ENCODE data around the gene INO80. TPM values are rescaled to one million over a fixed set of nuclear protein-coding genes. Genes with fewer than 3 reads are reported as not detected.
"Not testable (repeated sequence)": the region's sequence is repeated elsewhere in the genome, so short reads cannot be mapped to it uniquely, and the experiment has no call there.

Gene INO80
- total and polyA plus RNA-seq, 2 donors (not counting 1 experiment from before 2014, with no cell fraction given), result 5.7 to 34.0 TPM

DNA sequence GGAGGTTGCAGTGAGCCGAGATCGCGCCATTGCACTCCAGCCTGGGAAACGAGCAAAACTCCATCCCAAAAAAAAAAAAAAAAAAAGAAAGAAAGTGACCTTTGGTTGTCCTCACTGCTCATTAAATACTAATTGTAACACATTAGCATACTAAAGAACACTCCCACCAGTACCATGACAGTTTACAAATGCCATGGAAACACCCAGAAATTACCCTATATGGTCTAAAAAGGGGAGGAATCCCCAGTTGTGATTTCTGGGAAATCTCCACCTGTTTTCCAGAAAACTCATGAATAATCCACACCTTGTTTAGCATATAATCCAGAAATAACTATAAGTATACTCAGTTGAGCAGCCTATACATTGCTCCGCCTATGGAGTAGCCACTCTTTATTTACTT, 23.5 kb upstream of the INO80 start:
- Histone ChIP-seq H3K9ac (ENCODE audit: insufficient read depth, low read length) (no peak overlapping the region), H4K20me1 (ENCODE audit: control insufficient read depth, extremely low read depth, insufficient read depth, low read length) (no peaks in the 10 kb centered on the region), H3K27me3 (ENCODE audit: control insufficient read depth, insufficient read depth, low read length) (no peaks in the 10 kb centered on the region), H3K4me1 (ENCODE audit: control insufficient read depth, extremely low read depth, insufficient read depth, low read length) (no peaks in the 10 kb centered on the region), H3K79me2 (ENCODE audit: control insufficient read depth, insufficient read depth, low read length) (no peaks in the 10 kb centered on the region), H3K27ac (ENCODE audit: insufficient read depth, low read length) (no peak overlapping the region), H3K36me3 (ENCODE audit: control insufficient read depth, insufficient read depth, low read length) (no peaks in the 10 kb centered on the region), H3K4me3 (replicated peaks in 1 of 4; ENCODE audit: control extremely low read depth in 1 of 4, insufficient read depth in 1 of 4, low read depth in 3 of 4, low read length in 4 of 4) (no peak overlapping the region), H3K4me2 (ENCODE audit: extremely low read depth, insufficient read depth, low read length) (no peak overlapping the region), H2AFZ (ENCODE audit: low read length) (no peak overlapping the region), H3K9me3 (ENCODE audit: control insufficient read depth, insufficient read depth, low read depth, low read length) (no peaks in the 10 kb centered on the region)
- TF ChIP-seq, protein P1, sequence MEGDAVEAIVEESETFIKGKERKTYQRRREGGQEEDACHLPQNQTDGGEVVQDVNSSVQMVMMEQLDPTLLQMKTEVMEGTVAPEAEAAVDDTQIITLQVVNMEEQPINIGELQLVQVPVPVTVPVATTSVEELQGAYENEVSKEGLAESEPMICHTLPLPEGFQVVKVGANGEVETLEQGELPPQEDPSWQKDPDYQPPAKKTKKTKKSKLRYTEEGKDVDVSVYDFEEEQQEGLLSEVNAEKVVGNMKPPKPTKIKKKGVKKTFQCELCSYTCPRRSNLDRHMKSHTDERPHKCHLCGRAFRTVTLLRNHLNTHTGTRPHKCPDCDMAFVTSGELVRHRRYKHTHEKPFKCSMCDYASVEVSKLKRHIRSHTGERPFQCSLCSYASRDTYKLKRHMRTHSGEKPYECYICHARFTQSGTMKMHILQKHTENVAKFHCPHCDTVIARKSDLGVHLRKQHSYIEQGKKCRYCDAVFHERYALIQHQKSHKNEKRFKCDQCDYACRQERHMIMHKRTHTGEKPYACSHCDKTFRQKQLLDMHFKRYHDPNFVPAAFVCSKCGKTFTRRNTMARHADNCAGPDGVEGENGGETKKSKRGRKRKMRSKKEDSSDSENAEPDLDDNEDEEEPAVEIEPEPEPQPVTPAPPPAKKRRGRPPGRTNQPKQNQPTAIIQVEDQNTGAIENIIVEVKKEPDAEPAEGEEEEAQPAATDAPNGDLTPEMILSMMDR (conservative IDR thresholded peaks at IDR 0.05 in 1 of 2, IDR thresholded peaks at IDR 0.05 in 1 of 2; ENCODE audit: low read depth in 1 of 2, low read length in 2 of 2), result no peak
- no peak for TF ChIP-seq EZH2 (IDR thresholded peaks at IDR 0.05; ENCODE audit: low read length, missing control alignments)
- DNase-seq (ENCODE audit: low read depth in 2 of 2), result no peak

DNA sequence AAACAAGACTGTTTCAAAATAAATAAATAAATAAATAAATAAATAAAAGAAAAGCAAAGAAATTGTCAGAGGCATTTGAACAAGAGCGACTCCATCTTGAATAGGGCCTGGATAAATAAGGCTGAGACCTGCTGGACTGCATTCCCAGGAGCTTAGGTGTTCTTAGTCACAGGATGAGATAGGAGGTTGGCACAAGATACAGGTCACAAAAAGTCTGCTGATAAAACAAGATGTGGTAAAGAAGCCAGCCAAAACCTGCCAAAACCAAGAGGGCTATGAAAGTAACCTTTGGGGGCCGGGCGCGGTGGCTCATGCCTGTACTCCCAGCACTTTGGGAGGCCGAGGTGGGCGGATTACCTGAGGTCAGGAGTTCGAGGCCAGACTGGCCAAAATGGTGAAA, 23.0 kb upstream of the INO80 start:
- H3K27ac ChIP-seq (ENCODE audit: insufficient read depth, low read length); H3K27me3 ChIP-seq (ENCODE audit: control insufficient read depth, insufficient read depth, low read length); H2AFZ ChIP-seq (ENCODE audit: low read length); H3K9me3 ChIP-seq (ENCODE audit: control insufficient read depth, insufficient read depth, low read depth, low read length); H3K79me2 ChIP-seq (ENCODE audit: control insufficient read depth, insufficient read depth, low read length); H3K36me3 ChIP-seq (ENCODE audit: control insufficient read depth, insufficient read depth, low read length); H4K20me1 ChIP-seq (ENCODE audit: control insufficient read depth, extremely low read depth, insufficient read depth, low read length); H3K4me1 ChIP-seq (ENCODE audit: control insufficient read depth, extremely low read depth, insufficient read depth, low read length); H3K4me3 ChIP-seq (replicated peaks in 1 of 4; ENCODE audit: control extremely low read depth in 1 of 4, insufficient read depth in 1 of 4, low read depth in 3 of 4, low read length in 4 of 4); H3K4me2 ChIP-seq (ENCODE audit: extremely low read depth, insufficient read depth, low read length); H3K9ac ChIP-seq (ENCODE audit: insufficient read depth, low read length): not testable (repeated sequence)
- DNase-seq (ENCODE audit: low read depth in 2 of 2), result peak in 1 of 2 donors; percentile 28

DNA sequence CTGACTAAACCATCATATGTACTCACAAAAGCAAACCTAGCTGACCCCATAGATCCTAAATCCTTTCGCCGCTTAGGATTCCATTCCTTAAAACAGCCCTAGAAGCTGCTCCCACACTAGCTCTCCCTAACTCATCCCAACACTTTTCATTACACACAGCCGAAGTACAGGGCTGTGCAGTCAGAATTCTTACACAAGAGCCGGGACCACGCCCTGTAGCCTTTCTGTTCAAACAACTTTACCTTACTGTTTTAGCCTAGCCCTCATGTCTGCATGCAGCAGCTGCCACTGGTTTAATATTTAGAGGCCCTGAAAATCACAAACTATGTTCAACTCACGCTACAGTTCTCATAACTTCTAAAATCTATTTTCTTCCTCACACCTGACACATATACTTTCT, 19.5 kb upstream of the INO80 start:
- H4K20me1 ChIP-seq (ENCODE audit: control insufficient read depth, extremely low read depth, insufficient read depth, low read length); H2AFZ ChIP-seq (ENCODE audit: low read length); H3K4me1 ChIP-seq (ENCODE audit: control insufficient read depth, extremely low read depth, insufficient read depth, low read length); DNase-seq (ENCODE audit: low read depth in 2 of 2); H3K9ac ChIP-seq (ENCODE audit: insufficient read depth, low read length); H3K27me3 ChIP-seq (ENCODE audit: control insufficient read depth, insufficient read depth, low read length); H3K79me2 ChIP-seq (ENCODE audit: control insufficient read depth, insufficient read depth, low read length); H3K4me2 ChIP-seq (ENCODE audit: extremely low read depth, insufficient read depth, low read length); H3K36me3 ChIP-seq (ENCODE audit: control insufficient read depth, insufficient read depth, low read length); H3K27ac ChIP-seq (ENCODE audit: insufficient read depth, low read length); H3K9me3 ChIP-seq (ENCODE audit: control insufficient read depth, insufficient read depth, low read depth, low read length); H3K4me3 ChIP-seq (replicated peaks in 1 of 4; ENCODE audit: control extremely low read depth in 1 of 4, insufficient read depth in 1 of 4, low read depth in 3 of 4, low read length in 4 of 4): not testable (repeated sequence)

DNA sequence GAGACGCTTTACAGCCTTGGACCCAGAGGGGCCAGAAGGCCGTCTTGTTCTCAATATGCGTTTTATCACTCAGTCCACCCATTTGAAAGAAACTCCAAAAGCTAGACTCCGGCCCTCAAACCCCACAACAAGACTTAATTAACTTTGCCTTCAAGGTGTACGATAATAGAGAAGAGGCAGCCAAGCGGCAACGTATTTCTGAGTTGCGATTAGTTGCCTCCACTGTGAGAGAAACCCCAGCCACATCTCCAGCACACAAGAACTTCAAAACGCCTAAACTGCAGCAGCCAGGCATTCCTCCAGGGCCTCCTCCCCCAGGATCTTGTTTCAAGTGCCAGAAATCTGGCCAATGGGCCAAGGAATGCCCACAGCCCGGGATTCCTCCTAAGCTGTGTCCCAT, 17.4 kb upstream of the INO80 start:
- H3K36me3 ChIP-seq (ENCODE audit: control insufficient read depth, insufficient read depth, low read length), result no peaks in the 10 kb centered on the region
- H3K27me3 ChIP-seq (ENCODE audit: control insufficient read depth, insufficient read depth, low read length), result peaks cover 6% of the 10 kb centered on the region
- TF ChIP-seq, protein P1 (conservative IDR thresholded peaks at IDR 0.05 in 1 of 2, IDR thresholded peaks at IDR 0.05 in 1 of 2; ENCODE audit: low read depth in 1 of 2, low read length in 2 of 2), result no peak
- TF ChIP-seq EZH2 (IDR thresholded peaks at IDR 0.05; ENCODE audit: low read length, missing control alignments), result no peak
- H3K79me2 ChIP-seq (ENCODE audit: control insufficient read depth, insufficient read depth, low read length), result no peaks in the 10 kb centered on the region
- no peak overlapping the region for H2AFZ ChIP-seq (ENCODE audit: low read length)
- H3K27ac ChIP-seq (ENCODE audit: insufficient read depth, low read length), result no peak overlapping the region
- H3K9me3 ChIP-seq (ENCODE audit: control insufficient read depth, insufficient read depth, low read depth, low read length), result no peaks in the 10 kb centered on the region
- DNase-seq (ENCODE audit: low read depth in 2 of 2), result no peak
- no peaks in the 10 kb centered on the region for H4K20me1 ChIP-seq (ENCODE audit: control insufficient read depth, extremely low read depth, insufficient read depth, low read length)
- no peak overlapping the region for H3K4me2 ChIP-seq (ENCODE audit: extremely low read depth, insufficient read depth, low read length)
- H3K4me1 ChIP-seq (ENCODE audit: control insufficient read depth, extremely low read depth, insufficient read depth, low read length), result no peaks in the 10 kb centered on the region
- H3K9ac ChIP-seq (ENCODE audit: insufficient read depth, low read length), result no peak overlapping the region
- no peak overlapping the region for H3K4me3 ChIP-seq (replicated peaks in 1 of 4; ENCODE audit: control extremely low read depth in 1 of 4, insufficient read depth in 1 of 4, low read depth in 3 of 4, low read length in 4 of 4)

DNA sequence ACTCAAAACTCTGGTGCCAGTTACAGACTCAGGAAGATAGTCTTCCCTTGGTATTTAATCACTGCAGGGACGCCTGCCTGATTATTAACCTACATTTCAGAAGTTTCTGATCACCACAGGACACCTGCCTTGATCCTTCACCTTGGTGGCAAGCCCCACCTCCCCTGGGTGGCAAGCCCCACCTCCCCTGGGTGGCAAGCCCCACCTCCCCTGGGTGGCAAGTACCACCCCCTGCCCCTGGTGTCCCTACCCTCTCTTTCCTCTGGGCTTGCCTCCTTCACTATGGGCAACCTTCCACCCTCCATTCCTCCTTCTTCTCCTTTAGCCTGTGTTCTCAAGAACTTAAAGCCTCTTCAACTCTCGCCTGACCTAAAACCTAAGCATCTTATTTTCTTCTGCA, 16.0 kb upstream of the INO80 start:
- H3K27ac ChIP-seq (ENCODE audit: insufficient read depth, low read length); H3K9ac ChIP-seq (ENCODE audit: insufficient read depth, low read length); H3K4me1 ChIP-seq (ENCODE audit: control insufficient read depth, extremely low read depth, insufficient read depth, low read length); H3K4me3 ChIP-seq (replicated peaks in 1 of 4; ENCODE audit: control extremely low read depth in 1 of 4, insufficient read depth in 1 of 4, low read depth in 3 of 4, low read length in 4 of 4); H4K20me1 ChIP-seq (ENCODE audit: control insufficient read depth, extremely low read depth, insufficient read depth, low read length); H3K79me2 ChIP-seq (ENCODE audit: control insufficient read depth, insufficient read depth, low read length); H3K4me2 ChIP-seq (ENCODE audit: extremely low read depth, insufficient read depth, low read length); DNase-seq (ENCODE audit: low read depth in 2 of 2); H2AFZ ChIP-seq (ENCODE audit: low read length); H3K36me3 ChIP-seq (ENCODE audit: control insufficient read depth, insufficient read depth, low read length); H3K9me3 ChIP-seq (ENCODE audit: control insufficient read depth, insufficient read depth, low read depth, low read length); H3K27me3 ChIP-seq (ENCODE audit: control insufficient read depth, insufficient read depth, low read length): not testable (repeated sequence)

Data from fibroblast of lung (primary cell).